HL-60/S4 (cell line): Measurements from ENCODE around the gene SEMA4F.

Experiments
- in situ Hi-C: fragments of 300-500 bp; cut with MboI; formaldehyde crosslinking; loops from 2 replicates; pipeline ENCODE4 v1.14.3; 2022; ENCODE audit warnings: low sequenced_read_pairs

SEMA4F gene

GRCh38 chr2:74659462-74659861 lies 5.4 kb downstream of the SEMA4F start:
- in situ Hi-C loops: no loop called here

- in situ Hi-C loops: no loop called here
Measured at GRCh38 chr2:74668087-74668486, 14.0 kb downstream of the SEMA4F start.

GRCh38 chr2:74670263-74670662 lies 16.2 kb downstream of the SEMA4F start:
- in situ Hi-C loops: no loop called here

GRCh38 chr2:74671479-74671878 lies 17.4 kb downstream of the SEMA4F start:
- in situ Hi-C loops: no loop called here

GRCh38 chr2:74673826-74674528 lies 19.9 kb downstream of the SEMA4F start:
- in situ Hi-C loops: no loop called here

- in situ Hi-C loops: loop anchor here (25.0 kb wide), 1 partner anchor 937 kb away; no protein-coding TSS in a partner anchor
Measured at GRCh38 chr2:74675090-74675489, 21.0 kb downstream of the SEMA4F start.

GRCh38 chr2:74676331-74676730 lies 22.3 kb downstream of the SEMA4F start:
- in situ Hi-C loops: loop anchor here (25.0 kb wide), 1 partner anchor 936 kb away; no protein-coding TSS in a partner anchor

GRCh38 chr2:74679615-74680014 lies 25.6 kb downstream of the SEMA4F start:
- in situ Hi-C loops: loop anchor here (25.0 kb wide), 1 partner anchor 933 kb away; no protein-coding TSS in a partner anchor

GRCh38 chr2:74682501-74682900 lies 28.5 kb downstream of the SEMA4F start:
- in situ Hi-C loops: loop anchor here (25.0 kb wide), 1 partner anchor 930 kb away; no protein-coding TSS in a partner anchor

GRCh38 chr2:74685408-74685807 lies 31.4 kb downstream of the SEMA4F start:
- in situ Hi-C loops: loop anchor here (25.0 kb wide), 1 partner anchor 927 kb away; no protein-coding TSS in a partner anchor

GRCh38 chr2:74688881-74689280 lies 34.8 kb downstream of the SEMA4F start:
- in situ Hi-C loops: loop anchor here (25.0 kb wide), 1 partner anchor 923 kb away; no protein-coding TSS in a partner anchor

- in situ Hi-C loops: loop anchor here (25.0 kb wide), 1 partner anchor 923 kb away; no protein-coding TSS in a partner anchor
Measured at GRCh38 chr2:74689671-74690070, 35.6 kb downstream of the SEMA4F start.

GRCh38 chr2:74690571-74690970 lies 36.5 kb downstream of the SEMA4F start:
- in situ Hi-C loops: loop anchor here (25.0 kb wide), 1 partner anchor 922 kb away; no protein-coding TSS in a partner anchor

- in situ Hi-C loops: loop anchor here (25.0 kb wide), 1 partner anchor 920 kb away; no protein-coding TSS in a partner anchor
Measured at GRCh38 chr2:74691929-74692328, 37.9 kb downstream of the SEMA4F start.

GRCh38 chr2:74693213-74693612 lies 39.2 kb downstream of the SEMA4F start:
- in situ Hi-C loops: loop anchor here (25.0 kb wide), 1 partner anchor 919 kb away; no protein-coding TSS in a partner anchor

- in situ Hi-C loops: loop anchor here (25.0 kb wide), 1 partner anchor 919 kb away; no protein-coding TSS in a partner anchor
Measured at GRCh38 chr2:74693668-74694067, 39.6 kb downstream of the SEMA4F start.

GRCh38 chr2:74694281-74694680 lies 40.2 kb downstream of the SEMA4F start:
- in situ Hi-C loops: loop anchor here (25.0 kb wide), 1 partner anchor 918 kb away; no protein-coding TSS in a partner anchor

- in situ Hi-C loops: loop anchor here (25.0 kb wide), 1 partner anchor 917 kb away; no protein-coding TSS in a partner anchor
Measured at GRCh38 chr2:74695663-74696062, 41.6 kb downstream of the SEMA4F start.

GRCh38 chr2:74696829-74697228 lies 42.8 kb downstream of the SEMA4F start:
- in situ Hi-C loops: loop anchor here (25.0 kb wide), 1 partner anchor 915 kb away; no protein-coding TSS in a partner anchor

- in situ Hi-C loops: loop anchor here (10.0 kb wide), 1 partner anchor 174 kb away; no protein-coding TSS in a partner anchor
Measured at GRCh38 chr2:74700643-74701372, 46.8 kb downstream of the SEMA4F start.
